Endodermal cell (in vitro differentiated cells): Measurements from ENCODE around the gene RFPL3. TPM values are rescaled to one million over a fixed set of nuclear protein-coding genes. Genes with fewer than 3 reads are reported as not detected.
A peak's percentile ranks its signal among the peaks of the same experiment; 100 is the strongest.
"Not testable (repeated sequence)": the region's sequence is repeated elsewhere in the genome, so short reads cannot be mapped to it uniquely, and the experiment has no call there.

Source experiments
- DNase-seq: peaks from one replicate; pipeline ENCODE4 v3.0.0-alpha.2; 2017
- H3K27ac ChIP-seq: 2 replicates; pipeline ENCODE4 v1.5.1; 2013; ENCODE audit warnings: mild to moderate bottlenecking, low read depth, low read length, moderate library complexity
- H3K27me3 ChIP-seq: 2 replicates; pipeline ENCODE4 v1.6.1; 2013; ENCODE audit warnings: mild to moderate bottlenecking, low read length, moderate library complexity; ENCODE audit not compliant: insufficient read depth, control insufficient read depth, poor library complexity, severe bottlenecking
- H3K36me3 ChIP-seq: 2 replicates; pipeline ENCODE4 v1.7.0; 2013; ENCODE audit warnings: mild to moderate bottlenecking, low read length, moderate library complexity; ENCODE audit not compliant: control insufficient read depth, insufficient read depth
- H3K4me1 ChIP-seq: one replicate; pipeline ENCODE4 v1.7.0; 2013; ENCODE audit warnings: low read length; ENCODE audit not compliant: control insufficient read depth, insufficient read depth
- H3K4me3 ChIP-seq: 2 replicates; pipeline ENCODE4 v1.5.1; 2013; ENCODE audit warnings: mild to moderate bottlenecking, low read length, moderate library complexity
- H3K9ac ChIP-seq: 2 replicates; pipeline ENCODE4 v1.6.1; 2013; ENCODE audit warnings: mild to moderate bottlenecking, low read length, moderate library complexity; ENCODE audit not compliant: poor library complexity, severe bottlenecking; ENCODE audit errors: extremely low read depth
- H3K9me3 ChIP-seq: 2 replicates; pipeline ENCODE4 v1.6.1; 2013; ENCODE audit warnings: mild to moderate bottlenecking, low read length, moderate library complexity; ENCODE audit not compliant: control insufficient read depth
- H3K27ac Mint-ChIP-seq: 2 replicates; pipeline ENCODE4 v1.8.0; 2020; ENCODE audit warnings: mixed read lengths
- H3K27me3 Mint-ChIP-seq: 2 replicates; pipeline ENCODE4 v1.8.0; 2021; ENCODE audit warnings: mild to moderate bottlenecking, mixed read lengths; ENCODE audit not compliant: insufficient read depth
- H3K36me3 Mint-ChIP-seq: 2 replicates; pipeline ENCODE4 v1.8.0; 2020; ENCODE audit warnings: low read depth, mixed read lengths
- H3K4me1 Mint-ChIP-seq: 2 replicates; pipeline ENCODE4 v1.8.0; 2020; ENCODE audit warnings: mixed read lengths
- H3K4me3 Mint-ChIP-seq: 2 replicates; pipeline ENCODE4 v1.8.0; 2020; ENCODE audit warnings: mild to moderate bottlenecking, moderate library complexity, mixed read lengths
- H3K9me3 Mint-ChIP-seq: 2 replicates; pipeline ENCODE4 v1.8.0; 2020; ENCODE audit warnings: mild to moderate bottlenecking, mixed read lengths
- WGBS, 2 experiments: methylation state at CpG; one replicate each; pipeline versions ENCODE4 v1.1.5 to v1.1.7; 2013; ENCODE audit warnings: missing lambda C conversion rate in 2 of 2, mixed read lengths in 1 of 2; ENCODE audit not compliant: insufficient coverage in 1 of 2, insufficient read length in 1 of 2; 5-methylcytosine and 5-hydroxymethylcytosine counted together
- total RNA-seq, 2 donors: library from RNA; stranded (reverse); fragmentation: NEBNext Ultra II Directional in 1 of 2; extraction: Animal tissue kit (Norgen Biotek cat#: 25700) in 1 of 2; gene quantifications; 2 replicates in 1 of 2; 3 replicates in 1 of 2; pipeline ENCODE4 v1.2.1, GENCODE V29; 2021
- TF ChIP-seq, protein P1 (sequence below): fragments of 200-600 bp; sonication (generic); conservative IDR thresholded peaks from 2 replicates; pipeline ENCODE4 v1.5.0; 2021; ENCODE audit warnings: antibody characterized with exemption, mild to moderate bottlenecking

RFPL3 gene
- total RNA-seq, 2 donors from 2014 or later: not detected

DNA sequence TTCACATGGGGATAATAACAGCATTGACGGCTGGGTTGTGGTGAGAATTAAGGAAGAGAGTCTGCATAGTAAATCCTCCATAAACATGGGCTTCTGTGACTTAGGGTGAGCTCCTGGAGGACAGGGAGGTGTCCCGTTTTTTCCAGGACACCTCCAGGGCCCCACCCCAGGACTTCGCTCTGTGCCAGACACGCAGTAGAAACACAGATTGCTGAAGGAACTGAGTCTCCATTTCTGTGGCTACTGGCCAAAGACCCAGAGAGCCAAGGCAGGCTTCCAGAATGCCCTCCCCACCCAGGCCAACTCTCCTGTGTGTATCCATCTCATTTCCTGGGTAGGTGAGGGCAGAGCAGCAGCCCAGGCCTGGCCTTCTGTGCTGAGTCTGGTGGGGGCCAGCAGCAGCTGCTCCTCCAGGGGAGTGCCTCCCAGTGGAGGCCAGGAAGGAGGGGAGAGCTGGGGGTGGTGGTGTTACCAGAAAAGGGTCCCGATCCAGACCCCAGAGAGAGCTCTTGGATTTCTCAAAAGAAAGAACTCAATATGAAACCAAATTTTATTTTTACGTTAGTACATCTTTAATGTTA lies 9.5 kb upstream of the RFPL3 start:
- Mint-ChIP-seq H3K36me3 (no peaks in the 10 kb centered on the region), H3K9me3 (peaks cover 3% of the 10 kb centered on the region), H3K4me1 (no peaks in the 10 kb centered on the region), H3K27ac (no peak overlapping the region), H3K27me3 (no peaks in the 10 kb centered on the region), H3K4me3 (no peak overlapping the region)
- Histone ChIP-seq H3K36me3 (no peaks in the 10 kb centered on the region), H3K27me3 (no peaks in the 10 kb centered on the region), H3K4me1 (no peaks in the 10 kb centered on the region), H3K9ac (no peak overlapping the region), H3K27ac (no peak overlapping the region), H3K4me3 (no peak overlapping the region), H3K9me3 (no peaks in the 10 kb centered on the region)
- TF ChIP-seq, protein P1, sequence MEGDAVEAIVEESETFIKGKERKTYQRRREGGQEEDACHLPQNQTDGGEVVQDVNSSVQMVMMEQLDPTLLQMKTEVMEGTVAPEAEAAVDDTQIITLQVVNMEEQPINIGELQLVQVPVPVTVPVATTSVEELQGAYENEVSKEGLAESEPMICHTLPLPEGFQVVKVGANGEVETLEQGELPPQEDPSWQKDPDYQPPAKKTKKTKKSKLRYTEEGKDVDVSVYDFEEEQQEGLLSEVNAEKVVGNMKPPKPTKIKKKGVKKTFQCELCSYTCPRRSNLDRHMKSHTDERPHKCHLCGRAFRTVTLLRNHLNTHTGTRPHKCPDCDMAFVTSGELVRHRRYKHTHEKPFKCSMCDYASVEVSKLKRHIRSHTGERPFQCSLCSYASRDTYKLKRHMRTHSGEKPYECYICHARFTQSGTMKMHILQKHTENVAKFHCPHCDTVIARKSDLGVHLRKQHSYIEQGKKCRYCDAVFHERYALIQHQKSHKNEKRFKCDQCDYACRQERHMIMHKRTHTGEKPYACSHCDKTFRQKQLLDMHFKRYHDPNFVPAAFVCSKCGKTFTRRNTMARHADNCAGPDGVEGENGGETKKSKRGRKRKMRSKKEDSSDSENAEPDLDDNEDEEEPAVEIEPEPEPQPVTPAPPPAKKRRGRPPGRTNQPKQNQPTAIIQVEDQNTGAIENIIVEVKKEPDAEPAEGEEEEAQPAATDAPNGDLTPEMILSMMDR: no peak
- DNase-seq: no peak
- WGBS, 2 experiments: 60 to 70% methylated on average over 1 to 4 of the region's 6 CpGs

DNA sequence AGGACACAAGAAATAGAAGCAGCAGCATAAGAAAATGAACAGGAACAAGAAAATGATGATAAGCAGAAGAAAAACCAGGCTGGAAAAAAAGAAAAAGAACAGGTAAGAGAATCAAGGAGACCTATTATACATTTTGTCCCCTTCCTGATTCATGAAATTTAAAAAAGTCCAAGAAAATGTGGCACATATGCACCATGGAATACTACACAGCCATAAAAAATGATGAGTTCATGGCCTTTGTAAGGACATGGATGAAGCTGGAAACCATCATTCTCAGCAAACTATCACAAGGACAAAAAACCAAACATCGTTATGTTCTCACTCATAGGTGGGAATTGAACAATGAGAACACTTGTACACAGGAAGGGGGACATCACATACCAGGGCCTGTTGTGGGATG lies 5.8 kb upstream of the RFPL3 start:
- not testable (repeated sequence) for H3K9me3 Mint-ChIP-seq, H3K27me3 ChIP-seq, H3K36me3 ChIP-seq, DNase-seq, H3K27ac ChIP-seq, H3K4me3 ChIP-seq, H3K4me1 Mint-ChIP-seq, H3K4me1 ChIP-seq, H3K9ac ChIP-seq, H3K36me3 Mint-ChIP-seq, H3K27ac Mint-ChIP-seq, H3K4me3 Mint-ChIP-seq, H3K27me3 Mint-ChIP-seq, H3K9me3 ChIP-seq
- WGBS, 2 experiments: 100% methylated on average over 1 of the region's 1 CpG; no CpG with 5 or more reads in 1 of the 2 experiments

DNA sequence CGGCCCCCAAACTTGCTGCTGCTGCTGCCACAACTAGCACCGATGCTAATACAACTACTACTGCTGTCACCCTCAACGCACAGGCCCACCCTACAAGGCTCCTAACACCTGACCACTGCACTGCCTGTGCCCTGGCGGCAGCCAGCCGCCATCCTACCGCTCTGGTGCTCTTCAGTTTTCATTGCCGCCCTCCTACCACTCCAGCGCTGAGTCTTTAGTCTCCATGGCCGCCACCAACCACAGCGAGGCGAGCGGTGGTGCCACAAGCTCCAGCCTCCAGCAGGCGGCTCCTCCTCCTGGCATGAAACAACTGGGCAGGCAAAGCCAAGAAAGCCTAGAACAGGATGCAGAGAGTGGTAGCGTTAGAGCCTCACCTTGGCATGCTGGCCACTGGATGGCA lies 5.0 kb upstream of the RFPL3 start:
- Histone ChIP-seq H3K9ac (no peak overlapping the region), H3K27me3 (no peaks in the 10 kb centered on the region), H3K36me3 (no peaks in the 10 kb centered on the region), H3K4me1 (no peaks in the 10 kb centered on the region), H3K27ac (no peak overlapping the region), H3K4me3 (no peak overlapping the region), H3K9me3 (no peaks in the 10 kb centered on the region)
- Mint-ChIP-seq H3K27me3 (no peaks in the 10 kb centered on the region), H3K27ac (no peak overlapping the region), H3K4me3 (no peak overlapping the region), H3K9me3 (no peaks in the 10 kb centered on the region), H3K36me3 (no peaks in the 10 kb centered on the region), H3K4me1 (no peaks in the 10 kb centered on the region)
- DNase-seq: peak; percentile 60
- TF ChIP-seq, protein P1: no peak
- 82 to 95% methylated on average over 3 to 14 of the region's 14 CpGs for WGBS, 2 experiments

DNA sequence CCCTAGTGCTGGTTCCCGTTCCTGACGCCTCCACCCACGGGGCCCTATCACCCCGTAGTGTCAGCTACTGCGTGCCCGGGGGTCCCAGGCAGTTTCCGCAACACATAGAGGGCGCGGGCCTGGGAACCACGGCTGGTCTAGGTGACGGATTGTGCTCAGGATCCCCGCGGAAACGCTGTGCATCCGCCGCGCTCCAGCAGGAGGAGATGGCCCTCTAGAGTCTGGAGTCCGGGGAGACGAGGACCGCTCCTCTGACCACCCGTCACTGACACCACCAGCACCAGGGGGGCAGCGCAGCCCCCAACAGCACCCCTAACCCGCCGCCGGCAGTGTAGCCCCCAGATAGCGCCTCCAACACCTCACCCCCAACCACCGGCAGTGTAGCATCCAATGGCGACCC lies 4.4 kb upstream of the RFPL3 start:
- Histone ChIP-seq H3K4me1 (no peaks in the 10 kb centered on the region), H3K9me3 (no peaks in the 10 kb centered on the region), H3K27ac (no peak overlapping the region), H3K9ac (no peak overlapping the region), H3K27me3 (no peaks in the 10 kb centered on the region), H3K36me3 (no peaks in the 10 kb centered on the region), H3K4me3 (no peak overlapping the region)
- Mint-ChIP-seq H3K36me3 (no peaks in the 10 kb centered on the region), H3K4me3 (no peak overlapping the region), H3K9me3 (no peaks in the 10 kb centered on the region), H3K27ac (no peak overlapping the region), H3K27me3 (no peaks in the 10 kb centered on the region), H3K4me1 (peaks cover 5% of the 10 kb centered on the region)
- DNase-seq: no peak
- WGBS, 2 experiments: 95 to 96% methylated on average over 17 to 28 of the region's 28 CpGs
- TF ChIP-seq, protein P1: no peak
